Glomerular visceral epithelial cell (primary cell): ENCODE data around the gene LRATD1.
"Not testable (repeated sequence)": the region's sequence is repeated elsewhere in the genome, so short reads cannot be mapped to it uniquely, and the experiment has no call there.

Source experiments
- DNase-seq: peaks from one replicate; pipeline ENCODE4 v3.0.0-alpha.2; 2016; ENCODE audit errors: extremely low spot score

LRATD1 gene, protein sequence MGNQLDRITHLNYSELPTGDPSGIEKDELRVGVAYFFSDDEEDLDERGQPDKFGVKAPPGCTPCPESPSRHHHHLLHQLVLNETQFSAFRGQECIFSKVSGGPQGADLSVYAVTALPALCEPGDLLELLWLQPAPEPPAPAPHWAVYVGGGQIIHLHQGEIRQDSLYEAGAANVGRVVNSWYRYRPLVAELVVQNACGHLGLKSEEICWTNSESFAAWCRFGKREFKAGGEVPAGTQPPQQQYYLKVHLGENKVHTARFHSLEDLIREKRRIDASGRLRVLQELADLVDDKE

DNA sequence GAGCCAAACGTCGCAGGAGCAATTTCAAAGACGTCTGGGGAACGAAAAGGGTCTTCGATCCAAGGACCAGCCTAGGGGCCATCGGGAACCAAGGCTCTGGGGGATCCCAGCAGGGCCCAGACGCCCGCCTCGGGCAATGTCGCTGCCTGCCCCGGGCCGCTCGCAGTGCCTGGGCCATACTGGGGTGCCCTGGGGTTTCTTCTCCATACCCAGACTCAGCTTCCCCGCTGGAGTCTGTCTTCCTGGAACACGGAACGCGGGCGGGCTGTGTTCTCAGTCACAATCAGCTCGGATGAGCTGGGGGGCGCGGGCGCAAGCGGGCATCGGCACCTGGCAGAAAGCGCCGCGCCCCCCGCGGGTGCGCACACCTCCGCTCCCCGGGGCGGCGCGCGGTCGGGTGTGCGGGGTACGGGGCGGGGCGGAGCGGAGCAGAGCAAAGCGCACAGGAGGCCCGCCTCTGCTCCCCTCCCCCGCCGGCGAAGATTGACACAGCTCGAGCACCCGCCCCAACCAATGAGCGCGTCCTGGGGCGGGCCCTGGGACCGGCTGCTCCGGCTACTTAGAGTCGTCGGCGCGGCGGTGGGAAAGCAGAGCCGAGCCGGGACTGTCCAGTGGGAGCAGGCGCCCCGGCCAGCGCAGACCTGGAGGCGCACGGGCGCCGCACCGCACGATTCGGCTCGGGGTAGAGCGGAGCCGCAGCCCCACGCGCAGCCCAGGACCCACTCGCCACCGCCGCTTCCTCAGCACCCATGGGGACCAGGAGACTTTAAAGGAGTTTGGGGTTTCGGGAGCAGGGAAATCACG, at the start of gene LRATD1:
Gene LRATD1 (plus strand): TSS at position 585 of the 804 bp plus-strand sequence. CDS start 1,263 bp downstream, outside the sequence.
- no peak for DNase-seq

DNA sequence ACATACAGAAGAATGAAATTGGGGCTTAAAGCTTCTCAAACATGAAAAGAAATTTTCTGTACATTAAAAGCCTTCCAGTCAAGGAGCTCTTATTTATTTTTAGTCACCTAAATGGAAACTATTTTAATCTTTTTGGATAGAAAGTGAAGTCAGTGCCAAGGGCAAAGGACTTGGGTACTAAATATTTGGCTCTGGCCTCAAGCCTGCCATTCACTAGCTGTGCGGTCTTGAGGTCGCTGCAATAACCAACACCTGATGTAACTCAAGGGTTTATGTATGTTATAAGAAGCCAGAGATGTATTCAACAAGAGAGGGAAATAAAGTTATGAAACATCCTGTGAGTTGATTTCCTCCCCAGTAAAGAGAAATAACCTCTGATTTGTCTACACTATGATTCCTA, 49.5 kb upstream of the LRATD1 start:
- no peak for DNase-seq

DNA sequence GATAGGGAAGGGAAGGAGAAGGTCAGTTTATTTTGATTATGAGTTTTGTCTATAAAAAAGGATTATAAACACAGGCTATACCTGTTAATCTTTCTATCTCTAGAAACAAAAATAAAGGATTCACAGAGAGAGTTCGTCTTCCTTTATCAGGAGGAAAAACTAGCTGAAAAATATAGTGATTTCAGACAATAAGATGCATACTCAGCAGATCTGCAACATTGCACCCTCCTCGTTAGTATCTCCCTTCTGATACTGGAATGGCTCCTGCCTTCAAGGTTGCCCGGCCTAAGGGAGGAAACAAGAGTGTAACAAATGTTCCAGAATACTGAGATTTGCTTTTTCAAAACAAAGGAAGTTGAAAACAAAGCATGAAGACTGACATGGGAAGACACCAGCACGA, 48.7 kb upstream of the LRATD1 start:
- no peak for DNase-seq

DNA sequence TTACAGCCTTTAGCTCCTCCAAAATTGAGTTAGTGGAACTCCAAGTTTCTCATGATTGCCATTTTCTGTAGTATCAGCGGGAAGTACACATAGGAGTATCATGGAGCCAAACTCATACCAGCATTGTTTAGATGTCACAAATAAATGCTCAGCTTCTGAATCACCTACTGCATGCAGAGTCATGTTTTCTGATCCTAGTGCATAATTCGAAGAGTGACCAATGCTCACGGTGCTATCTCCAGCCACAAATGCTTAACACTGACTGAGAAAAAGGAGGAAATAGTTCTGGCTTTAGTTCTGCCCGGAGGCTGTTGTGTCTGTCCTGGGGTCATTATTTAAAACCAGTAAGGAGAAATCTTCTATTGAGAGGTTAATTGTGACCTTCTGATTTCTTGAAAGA, 45.4 kb upstream of the LRATD1 start:
- no peak for DNase-seq

DNA sequence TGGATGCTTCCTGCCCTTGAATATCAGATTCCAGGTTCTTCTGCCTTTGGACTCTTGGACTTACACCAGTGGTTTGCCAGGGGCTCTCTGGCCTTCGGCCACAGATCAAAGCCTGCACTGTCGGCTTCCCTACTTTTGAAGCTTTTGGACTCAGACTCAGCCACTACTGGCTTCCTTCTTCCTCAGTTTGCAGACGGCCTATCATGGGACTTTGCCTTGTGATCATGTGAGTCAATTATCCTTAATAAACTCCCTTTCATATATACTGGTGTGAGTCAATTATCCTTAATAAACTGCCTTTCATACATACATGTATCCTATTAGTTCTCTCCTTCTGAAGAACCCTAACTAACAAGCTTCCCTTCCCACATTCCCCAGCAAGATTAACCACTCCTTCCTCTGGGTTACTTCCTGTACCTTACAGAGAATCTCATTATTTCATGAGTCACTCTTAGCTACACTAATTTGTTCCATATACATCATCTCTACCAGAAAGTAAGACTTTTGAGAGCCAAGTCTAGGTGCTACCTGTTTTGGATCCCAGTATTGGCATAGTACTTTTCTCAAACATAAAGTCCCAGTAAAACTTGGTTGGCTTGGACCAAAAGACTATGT, 31.3 kb upstream of the LRATD1 start:
- no peak for DNase-seq

DNA sequence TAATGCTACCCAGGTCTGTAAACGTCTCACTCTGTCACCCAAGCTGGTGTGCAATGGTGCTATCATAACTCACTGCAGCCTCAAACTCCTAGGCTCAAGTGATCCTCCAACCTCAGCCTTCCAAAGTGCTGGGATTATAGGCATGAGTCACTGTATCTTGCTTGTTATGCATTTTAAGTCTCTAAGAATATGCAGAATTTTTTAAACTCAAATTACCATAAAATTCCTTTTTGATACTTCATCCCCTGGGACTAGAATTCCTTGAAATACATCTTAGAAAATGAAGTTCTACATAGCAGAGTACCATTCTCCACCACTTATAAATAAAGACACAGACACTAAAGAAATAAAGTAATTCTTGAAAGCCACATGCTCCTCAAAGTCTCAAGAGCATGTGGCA, 30.2 kb upstream of the LRATD1 start:
- no peak for DNase-seq

DNA sequence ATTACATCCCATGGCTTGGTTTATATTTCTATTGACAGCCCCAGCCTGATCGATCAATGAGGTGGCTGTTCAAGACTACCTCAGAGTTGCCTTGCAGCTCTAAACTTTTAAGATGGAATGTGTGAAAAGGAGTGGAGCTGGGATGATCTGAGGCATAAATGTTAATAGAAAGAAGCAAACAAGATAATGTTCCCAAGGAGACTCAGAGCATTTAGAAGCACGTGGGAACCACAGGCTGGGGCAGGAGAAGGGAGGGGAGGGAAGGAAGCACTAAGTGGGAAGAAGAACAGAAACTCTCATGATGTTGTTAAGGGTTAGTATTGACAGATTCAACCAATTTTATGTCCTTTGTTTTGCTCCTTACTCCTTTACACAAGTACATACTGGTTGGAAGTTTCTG, 28.8 kb upstream of the LRATD1 start:
- DNase-seq = no peak

DNA sequence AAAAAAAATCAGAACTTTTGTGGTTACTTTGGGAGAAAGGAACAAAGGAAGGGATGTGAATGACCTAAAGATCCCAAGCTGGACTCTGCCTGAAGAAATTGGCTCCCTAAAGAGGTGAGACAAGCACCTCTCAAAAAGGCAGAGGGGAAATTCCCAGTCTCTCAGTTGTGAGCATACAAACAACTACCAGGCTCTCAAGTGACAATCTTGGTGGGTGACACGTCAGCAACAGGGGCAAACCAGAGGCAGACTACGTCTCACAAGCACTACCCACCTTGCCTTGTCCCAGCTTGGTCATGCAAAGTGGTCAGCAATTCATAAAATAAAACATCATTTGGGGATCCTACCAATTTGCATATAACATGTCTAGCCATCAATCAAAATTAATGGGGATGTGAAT, 24.3 kb upstream of the LRATD1 start:
- DNase-seq = no peak

DNA sequence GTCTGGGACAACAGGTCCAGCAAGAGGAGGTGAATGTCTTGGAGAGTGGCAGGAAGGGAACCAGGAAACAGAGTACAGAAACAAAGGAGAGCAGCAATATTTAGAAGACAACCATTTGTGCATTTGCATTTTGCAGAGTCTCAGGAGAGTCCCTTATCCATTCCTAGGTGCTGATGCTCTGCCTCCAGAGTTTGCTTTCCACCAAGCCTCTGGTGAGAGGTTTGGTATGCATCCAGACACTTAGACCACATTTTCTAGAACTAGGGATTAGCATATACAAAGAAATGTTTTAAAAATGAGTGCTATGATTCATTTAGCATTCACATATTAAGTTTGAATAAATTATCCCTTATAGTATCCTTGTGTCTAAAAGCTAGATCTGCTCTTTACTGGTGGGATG, 18.5 kb upstream of the LRATD1 start:
- no peak for DNase-seq

DNA sequence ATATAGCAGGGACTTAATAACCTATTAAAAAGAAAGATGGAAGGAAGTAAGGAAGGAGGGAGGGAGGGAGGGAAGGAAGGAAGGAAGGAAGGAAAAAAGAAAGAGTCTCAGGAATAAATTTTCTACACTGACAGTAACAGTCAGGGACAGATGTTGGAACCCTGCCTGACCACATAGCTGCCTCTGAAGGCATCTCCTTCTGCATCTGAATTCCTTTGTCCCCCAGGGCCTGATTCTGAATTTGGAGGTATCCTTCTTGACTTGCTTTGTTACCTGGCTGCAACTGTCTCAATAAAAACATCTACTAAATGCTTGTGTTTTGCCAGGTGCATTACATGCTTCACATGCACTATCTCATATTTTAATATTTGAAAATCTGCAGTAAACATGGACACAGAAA, 17.4 kb upstream of the LRATD1 start:
- no peak for DNase-seq

DNA sequence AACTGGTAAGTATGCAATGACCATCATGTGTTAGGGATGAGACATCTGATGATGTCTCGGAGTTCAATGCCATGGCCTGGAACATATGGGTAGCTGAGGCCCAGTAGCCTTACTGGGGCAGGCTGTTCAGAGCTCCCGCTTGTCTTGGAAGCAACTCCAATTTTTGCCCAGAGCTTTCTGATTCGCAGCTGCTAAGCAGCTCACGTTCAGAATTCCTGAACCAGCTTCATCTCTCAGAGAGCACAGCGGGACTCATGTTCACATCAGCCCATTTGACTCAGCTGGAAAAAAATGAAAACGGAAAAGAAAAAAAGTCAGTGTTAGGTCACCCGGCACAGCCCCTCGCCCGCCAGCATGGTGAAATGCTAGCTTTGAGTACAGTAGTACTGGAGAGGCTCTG, 16.8 kb upstream of the LRATD1 start:
- no peak for DNase-seq

DNA sequence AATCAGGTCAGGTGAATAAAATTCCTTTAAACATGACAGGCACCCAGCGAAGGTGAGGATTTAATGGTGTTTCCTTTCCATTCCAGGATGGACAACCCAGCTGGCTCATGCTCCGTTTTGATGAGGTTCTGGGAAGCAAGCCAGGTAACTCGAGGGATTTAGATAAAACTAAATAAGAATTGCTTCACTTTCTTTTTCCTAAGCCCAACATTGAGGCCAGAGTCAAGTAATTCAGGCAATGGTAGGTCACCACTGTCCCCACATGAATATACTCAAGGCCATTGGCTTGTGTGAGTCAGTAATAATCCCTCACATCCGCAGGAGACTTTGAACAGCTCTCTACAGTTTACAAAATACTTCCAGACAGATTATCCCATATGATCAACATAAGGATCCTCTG, 16.2 kb upstream of the LRATD1 start:
- DNase-seq = no peak

DNA sequence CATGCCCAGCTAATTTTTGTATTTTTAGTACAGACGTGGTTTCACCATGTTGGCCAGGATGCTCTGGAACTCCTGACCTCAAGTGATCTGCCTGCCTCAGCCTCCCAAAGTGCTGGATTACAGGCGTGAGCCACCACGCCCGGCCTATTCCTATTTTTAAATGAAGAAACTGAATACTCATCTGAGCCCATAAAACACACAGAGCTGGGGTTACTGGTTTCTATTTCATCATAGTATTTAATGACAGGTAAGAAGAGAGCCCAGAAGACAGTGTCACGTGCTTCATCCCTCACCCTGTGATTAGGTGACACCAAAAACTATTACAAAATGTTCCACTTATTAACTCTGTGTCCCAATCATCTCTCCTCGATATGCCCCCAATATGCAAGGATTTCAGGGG, 15.6 kb upstream of the LRATD1 start:
- no peak for DNase-seq

DNA sequence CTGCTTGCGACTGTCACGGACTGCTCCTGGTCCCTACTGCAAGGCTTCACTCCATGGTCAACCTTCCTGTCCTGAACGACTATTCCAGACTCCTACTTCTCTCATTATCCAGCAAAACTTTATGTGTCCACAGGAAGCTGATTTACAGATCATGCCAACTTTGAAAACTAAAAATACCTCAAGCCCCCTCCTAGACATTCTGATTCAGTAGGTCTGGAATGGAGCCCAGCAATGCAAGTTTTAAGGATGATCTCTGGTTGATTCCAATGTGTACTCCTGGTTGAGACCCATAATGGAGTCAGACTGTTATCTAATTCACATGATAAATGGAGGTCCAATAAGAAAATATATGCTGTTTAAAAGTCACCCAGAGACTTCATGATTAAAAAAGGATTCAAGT, 13.1 kb upstream of the LRATD1 start:
- no peak for DNase-seq

DNA sequence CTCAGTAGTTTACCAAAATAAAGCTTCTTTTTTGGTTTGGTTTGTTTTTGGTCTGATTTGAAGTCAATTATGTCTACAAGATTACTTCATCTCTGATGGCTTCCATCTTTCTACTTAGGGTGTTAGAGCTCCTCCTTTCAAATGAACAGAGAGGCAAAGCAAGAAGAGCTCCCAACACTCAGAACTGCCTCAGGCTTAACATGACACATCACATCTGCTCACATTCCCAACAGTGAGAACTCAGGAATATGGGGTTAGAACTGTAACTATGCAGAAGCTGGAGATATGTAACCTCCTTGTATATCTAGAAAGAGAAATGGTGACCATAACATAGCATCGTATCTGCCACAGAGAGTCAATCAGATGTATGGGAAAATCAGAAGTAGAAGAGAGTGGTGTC, 11.4 kb upstream of the LRATD1 start:
- DNase-seq = no peak

DNA sequence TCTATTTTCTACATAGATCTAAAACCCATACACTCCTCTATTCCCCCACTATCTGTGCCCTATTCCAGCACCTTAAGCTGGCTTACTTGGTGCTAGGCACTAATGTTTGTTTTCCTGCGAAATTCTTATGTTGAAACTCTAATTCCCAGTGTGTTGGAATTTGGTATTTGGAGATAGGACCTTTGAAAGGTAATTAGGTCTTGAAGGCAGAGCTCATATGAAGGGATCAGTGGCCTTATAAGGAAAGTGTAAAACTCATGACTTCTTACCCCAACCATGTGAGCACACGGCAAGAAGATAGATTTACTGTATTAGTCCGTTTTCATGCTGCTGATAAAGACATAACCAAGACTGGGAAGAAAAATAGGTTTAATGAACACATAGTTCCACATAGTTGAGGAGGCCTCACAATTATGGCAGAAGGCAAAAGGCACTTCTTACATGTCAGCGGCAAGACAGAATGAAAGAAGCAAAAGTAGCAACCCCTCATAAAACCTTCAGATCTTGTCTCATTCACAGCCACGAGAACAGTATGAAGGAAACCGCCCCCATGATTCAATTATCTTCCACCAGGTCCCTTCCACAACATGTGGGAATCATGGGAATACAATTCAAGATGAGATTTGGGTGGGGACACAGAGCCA, 10.5 kb upstream of the LRATD1 start:
- no peak for DNase-seq

DNA sequence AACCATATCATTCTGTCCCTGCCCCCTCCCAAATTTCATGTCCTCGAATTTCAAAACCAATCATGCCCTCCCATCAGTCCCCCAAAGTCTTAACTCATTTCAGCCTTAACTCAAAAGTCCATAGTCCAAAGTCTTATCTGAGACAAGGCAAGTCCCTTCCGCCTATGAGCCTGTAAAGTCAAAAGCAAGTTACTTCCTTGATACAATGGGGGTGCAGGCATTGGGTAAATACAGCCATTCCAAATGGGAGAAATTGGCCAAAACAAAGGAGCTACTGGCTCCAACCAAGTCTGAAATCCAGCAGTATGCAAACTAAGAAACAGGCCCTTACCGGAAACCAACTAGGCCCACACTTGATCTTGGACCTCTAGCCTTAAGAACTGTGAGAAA, 10.0 kb upstream of the LRATD1 start:
- DNase-seq = not testable (repeated sequence)

DNA sequence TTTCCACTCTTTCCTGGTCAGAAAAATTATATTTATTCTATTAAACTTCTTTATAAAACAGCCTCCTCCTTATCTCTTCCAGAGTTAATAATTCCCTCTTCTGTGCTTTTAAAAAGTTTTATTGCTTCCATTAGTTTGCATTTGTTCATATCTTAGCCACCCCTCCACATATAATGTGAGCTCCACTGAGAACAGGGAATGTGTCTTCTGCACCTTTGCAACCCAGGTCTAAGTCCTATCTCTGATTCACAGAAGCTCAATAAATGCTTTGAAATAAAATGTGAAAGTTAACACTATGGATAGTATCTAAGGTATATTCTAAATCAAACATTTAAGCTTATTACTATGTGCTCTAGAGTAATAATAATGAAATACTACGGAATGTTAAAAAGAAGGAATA, 9.3 kb upstream of the LRATD1 start:
- no peak for DNase-seq

DNA sequence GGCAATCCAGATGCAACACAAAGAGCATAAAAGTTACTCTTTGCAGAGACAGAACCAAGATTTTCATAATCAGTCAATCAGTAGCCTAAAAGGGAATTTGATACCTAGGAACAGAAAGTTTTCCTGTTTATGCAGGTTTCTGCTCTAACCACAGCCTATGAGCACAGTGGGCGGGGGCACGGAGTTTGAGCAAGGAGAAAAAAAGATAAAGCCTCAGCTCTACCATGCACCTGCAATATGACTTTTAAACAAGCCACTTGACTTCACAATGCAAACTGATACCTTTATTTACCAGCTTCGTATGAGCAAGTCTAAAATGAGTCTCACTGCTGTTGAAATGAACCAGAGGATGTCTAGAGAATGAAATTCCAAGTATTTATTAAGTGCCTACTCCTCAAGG, 5.6 kb upstream of the LRATD1 start:
- DNase-seq = no peak

DNA sequence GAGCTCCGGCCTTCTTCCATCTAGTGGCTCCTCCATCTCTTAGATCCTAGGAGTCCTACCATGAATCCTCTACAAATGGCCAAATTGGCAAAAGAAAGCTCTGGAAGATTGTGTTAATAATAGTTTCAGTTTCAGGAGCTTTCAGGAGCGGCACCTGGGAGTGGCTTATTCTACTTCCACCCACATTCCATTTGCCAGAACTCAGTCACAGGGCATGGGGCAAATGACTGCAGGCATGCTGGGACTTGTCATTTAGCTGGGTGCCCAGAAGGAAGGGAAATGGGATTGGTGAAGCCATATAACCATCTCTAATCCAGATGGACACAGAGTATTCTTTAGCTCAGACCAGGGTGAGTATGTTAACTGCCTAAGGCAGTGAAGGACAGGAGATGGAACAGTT, 3.6 kb upstream of the LRATD1 start:
- DNase-seq = no peak

DNA sequence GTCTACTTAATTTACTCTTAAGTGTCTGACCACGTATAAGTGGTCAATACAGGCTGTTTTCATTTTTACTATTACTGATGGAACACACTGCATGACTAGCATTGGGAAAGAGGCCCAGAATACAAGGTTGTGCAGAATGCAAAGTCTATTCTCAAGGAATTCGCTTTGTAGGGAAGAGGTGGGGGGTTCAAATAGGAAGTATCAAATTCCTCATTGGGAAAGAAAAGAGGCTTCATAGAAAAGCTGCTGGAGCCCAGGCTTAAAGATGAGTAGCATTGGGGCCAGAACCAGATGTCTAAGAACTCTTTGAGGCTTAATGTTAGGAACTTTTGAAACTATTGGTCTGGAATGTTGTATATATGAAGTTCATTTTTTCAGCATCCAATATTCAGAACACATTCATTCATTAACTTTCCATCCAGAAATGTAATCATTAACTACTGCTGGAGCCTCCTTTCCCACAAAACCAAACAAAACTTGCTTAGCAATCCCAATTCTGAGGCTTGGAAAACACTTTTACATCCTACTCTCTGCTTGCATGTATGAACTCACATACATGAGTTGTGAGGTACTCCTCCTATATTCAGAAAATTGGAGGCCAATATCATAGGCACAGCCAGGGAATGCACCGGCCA, 994 bp upstream of the LRATD1 start:
- no peak for DNase-seq

DNA sequence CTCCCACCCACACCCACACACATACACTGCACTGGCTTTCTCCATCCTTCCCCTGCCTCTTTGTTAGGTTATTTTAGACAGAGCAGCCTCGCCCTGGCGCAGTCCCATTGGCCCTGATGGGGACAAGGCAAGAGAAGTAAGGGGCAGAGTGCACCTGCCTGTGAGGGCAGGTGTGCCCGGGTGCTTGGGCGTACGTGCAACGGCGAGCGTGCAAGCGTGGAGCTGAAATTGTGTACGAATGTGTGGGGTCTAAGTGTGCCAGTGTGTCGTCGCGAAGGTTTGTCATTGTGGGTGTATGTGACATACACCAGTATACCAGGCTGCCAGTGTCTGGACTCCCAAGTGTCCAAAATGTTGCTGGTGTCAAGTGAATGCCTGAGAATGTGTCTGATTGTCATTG, 544 bp downstream of the LRATD1 start:
- no peak for DNase-seq
